Measurements from ENCODE around the gene E2F3. TPM values are rescaled to one million over a fixed set of nuclear protein-coding genes. Genes with fewer than 3 reads are reported as not detected.

Gene E2F3
- total and polyA plus RNA-seq, 2 donors from 2014 or later = 3.7 to 11.0 TPM

GRCh38 chr6:20538907-20539306 lies 137.2 kb downstream of the E2F3 start:
- H3K4me1 ChIP-seq (ENCODE audit: control insufficient read depth in 2 of 3, insufficient read depth in 2 of 3, low read depth in 1 of 3, low read length in 3 of 3) = peaks cover 0 to 9% (median 7%) of the 10 kb centered on the region in 3 donors
- H3K9ac ChIP-seq (ENCODE audit: low read length in 3 of 3) = no peak overlapping the region
- no peak for DNase-seq
- TF ChIP-seq, protein P1, sequence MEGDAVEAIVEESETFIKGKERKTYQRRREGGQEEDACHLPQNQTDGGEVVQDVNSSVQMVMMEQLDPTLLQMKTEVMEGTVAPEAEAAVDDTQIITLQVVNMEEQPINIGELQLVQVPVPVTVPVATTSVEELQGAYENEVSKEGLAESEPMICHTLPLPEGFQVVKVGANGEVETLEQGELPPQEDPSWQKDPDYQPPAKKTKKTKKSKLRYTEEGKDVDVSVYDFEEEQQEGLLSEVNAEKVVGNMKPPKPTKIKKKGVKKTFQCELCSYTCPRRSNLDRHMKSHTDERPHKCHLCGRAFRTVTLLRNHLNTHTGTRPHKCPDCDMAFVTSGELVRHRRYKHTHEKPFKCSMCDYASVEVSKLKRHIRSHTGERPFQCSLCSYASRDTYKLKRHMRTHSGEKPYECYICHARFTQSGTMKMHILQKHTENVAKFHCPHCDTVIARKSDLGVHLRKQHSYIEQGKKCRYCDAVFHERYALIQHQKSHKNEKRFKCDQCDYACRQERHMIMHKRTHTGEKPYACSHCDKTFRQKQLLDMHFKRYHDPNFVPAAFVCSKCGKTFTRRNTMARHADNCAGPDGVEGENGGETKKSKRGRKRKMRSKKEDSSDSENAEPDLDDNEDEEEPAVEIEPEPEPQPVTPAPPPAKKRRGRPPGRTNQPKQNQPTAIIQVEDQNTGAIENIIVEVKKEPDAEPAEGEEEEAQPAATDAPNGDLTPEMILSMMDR (IDR thresholded peaks at IDR 0.05; ENCODE audit: borderline replicate concordance, extremely low read depth, insufficient read depth) = no peak
- H3K27ac ChIP-seq (ENCODE audit: low read depth in 2 of 2, low read length in 2 of 2) = no peak overlapping the region
- H3K4me3 ChIP-seq (ENCODE audit: low read length in 3 of 3) = no peak overlapping the region
- intact Hi-C loops (cut with DNase I) = no loop called here
- no peaks in the 10 kb centered on the region for H3K36me3 ChIP-seq (ENCODE audit: control insufficient read depth in 2 of 3, insufficient read depth in 3 of 3, low read length in 3 of 3)
- no peaks in the 10 kb centered on the region for H3K9me3 ChIP-seq (ENCODE audit: control insufficient read depth in 2 of 3, insufficient read depth in 1 of 3, low read length in 3 of 3)
- FAIRE-seq = no peak
- no peaks in the 10 kb centered on the region for H3K27me3 ChIP-seq (ENCODE audit: control insufficient read depth, insufficient read depth, low read length)

GRCh38 chr6:20539387-20539786 lies 137.7 kb downstream of the E2F3 start:
- Histone ChIP-seq H3K27ac (ENCODE audit: low read depth in 2 of 2, low read length in 2 of 2) (no peak overlapping the region), H3K27me3 (ENCODE audit: control insufficient read depth, insufficient read depth, low read length) (no peaks in the 10 kb centered on the region), H3K4me1 (ENCODE audit: control insufficient read depth in 2 of 3, insufficient read depth in 2 of 3, low read depth in 1 of 3, low read length in 3 of 3) (peaks cover 0 to 9% (median 7%) of the 10 kb centered on the region in 3 donors), H3K4me3 (ENCODE audit: low read length in 3 of 3) (no peak overlapping the region), H3K9ac (ENCODE audit: low read length in 3 of 3) (no peak overlapping the region), H3K36me3 (ENCODE audit: control insufficient read depth in 2 of 3, insufficient read depth in 3 of 3, low read length in 3 of 3) (no peaks in the 10 kb centered on the region), H3K9me3 (ENCODE audit: control insufficient read depth in 2 of 3, insufficient read depth in 1 of 3, low read length in 3 of 3) (no peaks in the 10 kb centered on the region)
- TF ChIP-seq, protein P1 (IDR thresholded peaks at IDR 0.05; ENCODE audit: borderline replicate concordance, extremely low read depth, insufficient read depth) = no peak
- DNase-seq (no peak), FAIRE-seq (no peak)
- intact Hi-C loops (cut with DNase I) = no loop called here

GRCh38 chr6:20540683-20541082 lies 139.0 kb downstream of the E2F3 start:
- Histone ChIP-seq H3K27me3 (ENCODE audit: control insufficient read depth, insufficient read depth, low read length) (no peaks in the 10 kb centered on the region), H3K36me3 (ENCODE audit: control insufficient read depth in 2 of 3, insufficient read depth in 3 of 3, low read length in 3 of 3) (no peaks in the 10 kb centered on the region), H3K4me1 (ENCODE audit: control insufficient read depth in 2 of 3, insufficient read depth in 2 of 3, low read depth in 1 of 3, low read length in 3 of 3) (peaks cover 0 to 1% (median under 1%) of the 10 kb centered on the region in 3 donors), H3K27ac (ENCODE audit: low read depth in 2 of 2, low read length in 2 of 2) (no peak overlapping the region), H3K9me3 (ENCODE audit: control insufficient read depth in 2 of 3, insufficient read depth in 1 of 3, low read length in 3 of 3) (no peaks in the 10 kb centered on the region), H3K9ac (ENCODE audit: low read length in 3 of 3) (no peak overlapping the region), H3K4me3 (ENCODE audit: low read length in 3 of 3) (no peak overlapping the region)
- FAIRE-seq (no peak), DNase-seq (peak in 1 of 5 donors; percentile 18)
- TF ChIP-seq, protein P1 (IDR thresholded peaks at IDR 0.05; ENCODE audit: borderline replicate concordance, extremely low read depth, insufficient read depth) = no peak
- intact Hi-C loops (cut with DNase I) = no loop called here

- Histone ChIP-seq H3K27ac (ENCODE audit: low read depth in 2 of 2, low read length in 2 of 2) (no peak overlapping the region), H3K36me3 (ENCODE audit: control insufficient read depth in 2 of 3, insufficient read depth in 3 of 3, low read length in 3 of 3) (no peaks in the 10 kb centered on the region), H3K4me1 (ENCODE audit: control insufficient read depth in 2 of 3, insufficient read depth in 2 of 3, low read depth in 1 of 3, low read length in 3 of 3) (no peaks in the 10 kb centered on the region), H3K27me3 (ENCODE audit: control insufficient read depth, insufficient read depth, low read length) (no peaks in the 10 kb centered on the region), H3K9ac (ENCODE audit: low read length in 3 of 3) (no peak overlapping the region), H3K4me3 (ENCODE audit: low read length in 3 of 3) (no peak overlapping the region), H3K9me3 (ENCODE audit: control insufficient read depth in 2 of 3, insufficient read depth in 1 of 3, low read length in 3 of 3) (no peaks in the 10 kb centered on the region)
- DNase-seq = no peak
- intact Hi-C loops (cut with DNase I) = no loop called here
- TF ChIP-seq, protein P1 (IDR thresholded peaks at IDR 0.05; ENCODE audit: borderline replicate concordance, extremely low read depth, insufficient read depth) = no peak
- FAIRE-seq = no peak
Measured at GRCh38 chr6:20541382-20541781, 139.7 kb downstream of the E2F3 start.
